Hepatocyte (in vitro differentiated cells): ENCODE results near the gene OSTN.

Experiments used
- EZH2 ChIP-seq: fragments of 200-600 bp; sonication (generic); IDR thresholded peaks from 2 replicates; pipeline ENCODE4 v1.6.1; 2016; ENCODE audit warnings: antibody characterized with exemption, mild to moderate bottlenecking, borderline replicate concordance
- TF ChIP-seq, protein P1 (sequence below): fragments of 200-600 bp; sonication (generic); IDR thresholded peaks from 2 replicates; pipeline ENCODE4 v1.5.1; 2016; ENCODE audit warnings: antibody characterized with exemption, mild to moderate bottlenecking; ENCODE audit not compliant: poor library complexity

- TF ChIP-seq, protein P1, sequence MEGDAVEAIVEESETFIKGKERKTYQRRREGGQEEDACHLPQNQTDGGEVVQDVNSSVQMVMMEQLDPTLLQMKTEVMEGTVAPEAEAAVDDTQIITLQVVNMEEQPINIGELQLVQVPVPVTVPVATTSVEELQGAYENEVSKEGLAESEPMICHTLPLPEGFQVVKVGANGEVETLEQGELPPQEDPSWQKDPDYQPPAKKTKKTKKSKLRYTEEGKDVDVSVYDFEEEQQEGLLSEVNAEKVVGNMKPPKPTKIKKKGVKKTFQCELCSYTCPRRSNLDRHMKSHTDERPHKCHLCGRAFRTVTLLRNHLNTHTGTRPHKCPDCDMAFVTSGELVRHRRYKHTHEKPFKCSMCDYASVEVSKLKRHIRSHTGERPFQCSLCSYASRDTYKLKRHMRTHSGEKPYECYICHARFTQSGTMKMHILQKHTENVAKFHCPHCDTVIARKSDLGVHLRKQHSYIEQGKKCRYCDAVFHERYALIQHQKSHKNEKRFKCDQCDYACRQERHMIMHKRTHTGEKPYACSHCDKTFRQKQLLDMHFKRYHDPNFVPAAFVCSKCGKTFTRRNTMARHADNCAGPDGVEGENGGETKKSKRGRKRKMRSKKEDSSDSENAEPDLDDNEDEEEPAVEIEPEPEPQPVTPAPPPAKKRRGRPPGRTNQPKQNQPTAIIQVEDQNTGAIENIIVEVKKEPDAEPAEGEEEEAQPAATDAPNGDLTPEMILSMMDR = no peak
- TF ChIP-seq EZH2 = no peak
These were observed 44.2 kb upstream of the OSTN start for GRCh38 chr3:191154827-191155226.
